Measurements from ENCODE around the gene GABARAP.

The GABARAP gene

DNA sequence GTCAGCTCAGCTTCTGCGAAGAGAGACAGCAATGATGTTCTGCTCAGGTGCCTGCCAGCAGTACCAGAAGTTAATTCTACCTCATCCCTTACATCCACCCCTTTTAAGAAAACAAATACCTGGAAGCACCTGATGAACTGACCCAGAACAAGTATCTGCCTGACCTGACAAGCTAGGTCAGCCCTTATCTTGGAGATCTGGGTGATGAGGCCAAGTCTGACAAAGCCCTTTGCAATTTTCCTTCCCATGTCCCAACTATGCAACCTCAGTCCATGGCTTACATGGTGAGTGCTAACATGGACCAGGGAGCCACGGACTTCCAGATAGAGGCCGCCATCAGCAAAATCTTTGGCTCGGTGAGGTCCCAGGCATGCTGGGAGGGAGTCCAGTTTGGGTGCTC is 18.9 kb downstream of the GABARAP start:
- DNase-seq (ENCODE audit: low read depth in 2 of 2, low spot score in 1 of 2) = no peak

DNA sequence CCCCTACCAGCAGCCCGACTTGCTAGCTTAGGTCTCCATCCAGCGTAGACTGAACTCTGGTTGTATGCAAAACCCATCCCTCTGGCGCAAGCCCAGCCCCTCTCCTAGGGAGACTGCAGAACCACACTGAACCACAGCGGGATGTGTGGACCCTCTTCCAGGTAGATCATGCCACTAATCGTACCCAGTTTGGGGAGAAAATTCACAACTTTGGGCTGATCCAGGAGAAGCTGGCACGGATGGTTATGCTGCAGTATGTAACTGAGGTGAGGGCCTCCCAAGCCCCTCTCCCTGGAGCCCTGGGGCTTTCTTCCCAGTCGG is 19.3 kb downstream of the GABARAP start:
- DNase-seq (ENCODE audit: low read depth in 2 of 2, low spot score in 1 of 2) = no peak

DNA sequence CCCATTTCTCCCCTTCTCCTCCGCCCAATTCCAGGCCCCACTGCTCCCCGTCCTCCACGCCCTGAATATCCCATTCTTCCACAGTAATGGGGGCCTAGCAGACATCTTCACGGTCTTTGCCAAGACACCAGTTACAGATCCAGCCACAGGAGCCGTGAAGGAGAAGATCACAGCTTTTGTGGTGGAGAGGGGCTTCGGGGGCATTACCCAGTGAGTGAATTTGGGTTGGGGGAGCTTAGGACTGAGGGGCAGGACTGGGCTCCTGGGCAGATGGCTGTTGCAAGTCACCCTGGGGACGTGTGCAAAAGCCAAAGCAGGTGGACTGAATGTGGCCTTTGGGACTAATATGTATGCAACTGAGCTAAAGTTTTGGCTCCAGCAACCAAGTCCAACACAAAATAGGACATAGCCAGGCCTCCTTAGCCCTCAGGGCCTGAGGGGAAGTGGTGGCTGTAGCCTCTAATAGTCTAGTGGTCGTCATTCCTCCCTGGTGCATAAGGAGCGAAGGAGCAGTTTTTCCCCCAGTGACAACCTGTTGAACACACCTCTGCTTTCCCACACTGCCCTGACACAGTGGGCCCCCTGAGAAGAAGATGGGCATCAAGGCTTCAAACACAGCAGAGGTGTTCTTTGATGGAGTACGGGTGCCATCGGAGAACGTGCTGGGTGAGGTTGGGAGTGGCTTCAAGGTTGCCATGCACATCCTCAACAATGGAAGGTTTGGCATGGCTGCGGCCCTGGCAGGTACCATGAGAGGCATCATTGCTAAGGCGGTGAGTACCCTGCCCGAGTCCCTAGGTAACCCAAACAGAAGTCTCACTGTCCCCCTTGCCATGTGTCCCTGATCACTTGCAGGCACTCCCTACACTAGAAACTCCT is 19.9 kb downstream of the GABARAP start:
- DNase-seq (ENCODE audit: low read depth in 2 of 2, low spot score in 1 of 2) = no peak

DNA sequence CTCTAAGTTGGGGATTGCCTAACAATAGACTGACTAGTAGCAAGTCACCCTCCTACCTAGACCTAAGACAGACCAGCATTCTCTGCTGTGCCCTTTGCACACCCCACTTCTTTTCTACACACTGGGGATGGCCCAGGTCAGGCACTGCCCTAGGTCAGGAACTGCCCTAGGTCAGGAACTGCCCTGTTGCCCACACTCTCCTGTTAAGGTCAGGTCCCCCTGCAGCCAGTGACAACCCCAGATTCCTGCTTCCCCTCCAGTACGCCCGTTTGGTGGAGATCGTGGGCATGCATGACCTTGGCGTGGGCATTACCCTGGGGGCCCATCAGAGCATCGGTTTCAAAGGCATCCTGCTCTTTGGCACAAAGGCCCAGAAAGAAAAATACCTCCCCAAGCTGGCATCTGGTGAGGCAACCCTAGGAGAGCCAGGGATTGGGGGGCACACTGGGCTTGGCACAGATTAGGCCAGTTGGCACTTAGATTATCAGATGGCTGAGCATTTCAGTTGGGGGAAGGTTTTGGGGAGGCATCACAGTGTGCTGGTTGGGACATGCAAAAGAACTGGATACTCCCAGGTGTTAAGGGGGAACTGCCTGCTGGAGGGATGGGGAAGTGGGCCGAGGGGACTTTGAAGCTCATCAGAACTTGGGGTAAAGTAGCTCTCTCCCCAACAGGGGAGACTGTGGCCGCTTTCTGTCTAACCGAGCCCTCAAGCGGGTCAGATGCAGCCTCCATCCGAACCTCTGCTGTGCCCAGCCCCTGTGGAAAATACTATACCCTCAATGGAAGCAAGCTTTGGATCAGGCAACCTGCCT is 20.8 kb downstream of the GABARAP start:
- DNase-seq (ENCODE audit: low read depth in 2 of 2, low spot score in 1 of 2) = no peak

DNA sequence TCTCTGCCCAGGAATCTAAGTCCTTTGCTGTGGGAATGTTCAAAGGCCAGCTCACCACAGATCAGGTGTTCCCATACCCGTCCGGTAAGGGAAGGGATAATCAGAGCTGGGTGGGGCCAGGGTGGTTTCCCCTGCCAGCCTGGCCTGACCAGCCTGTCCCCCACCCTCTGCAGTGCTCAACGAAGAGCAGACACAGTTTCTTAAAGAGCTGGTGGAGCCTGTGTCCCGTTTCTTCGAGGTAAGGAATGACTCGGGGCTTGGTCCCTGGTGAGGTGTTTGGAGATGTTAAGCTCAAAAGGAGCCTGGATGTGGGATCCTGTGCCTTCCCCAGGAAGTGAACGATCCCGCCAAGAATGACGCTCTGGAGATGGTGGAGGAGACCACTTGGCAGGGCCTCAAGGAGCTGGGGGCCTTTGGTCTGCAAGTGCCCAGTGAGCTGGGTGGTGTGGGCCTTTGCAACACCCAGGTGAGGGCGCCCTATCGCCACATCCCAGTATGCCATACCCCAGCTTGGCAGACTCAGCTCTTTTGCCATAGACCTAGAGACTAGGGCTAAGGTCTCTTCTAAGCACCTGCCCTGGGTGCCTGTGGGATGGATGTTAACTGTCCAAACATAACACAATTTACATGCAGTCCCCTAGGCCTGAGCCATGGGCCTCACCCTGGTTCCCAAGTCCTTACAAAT is 21.5 kb downstream of the GABARAP start:
- DNase-seq (ENCODE audit: low read depth in 2 of 2, low spot score in 1 of 2) = peak in 1 of 2 donors; percentile 26

DNA sequence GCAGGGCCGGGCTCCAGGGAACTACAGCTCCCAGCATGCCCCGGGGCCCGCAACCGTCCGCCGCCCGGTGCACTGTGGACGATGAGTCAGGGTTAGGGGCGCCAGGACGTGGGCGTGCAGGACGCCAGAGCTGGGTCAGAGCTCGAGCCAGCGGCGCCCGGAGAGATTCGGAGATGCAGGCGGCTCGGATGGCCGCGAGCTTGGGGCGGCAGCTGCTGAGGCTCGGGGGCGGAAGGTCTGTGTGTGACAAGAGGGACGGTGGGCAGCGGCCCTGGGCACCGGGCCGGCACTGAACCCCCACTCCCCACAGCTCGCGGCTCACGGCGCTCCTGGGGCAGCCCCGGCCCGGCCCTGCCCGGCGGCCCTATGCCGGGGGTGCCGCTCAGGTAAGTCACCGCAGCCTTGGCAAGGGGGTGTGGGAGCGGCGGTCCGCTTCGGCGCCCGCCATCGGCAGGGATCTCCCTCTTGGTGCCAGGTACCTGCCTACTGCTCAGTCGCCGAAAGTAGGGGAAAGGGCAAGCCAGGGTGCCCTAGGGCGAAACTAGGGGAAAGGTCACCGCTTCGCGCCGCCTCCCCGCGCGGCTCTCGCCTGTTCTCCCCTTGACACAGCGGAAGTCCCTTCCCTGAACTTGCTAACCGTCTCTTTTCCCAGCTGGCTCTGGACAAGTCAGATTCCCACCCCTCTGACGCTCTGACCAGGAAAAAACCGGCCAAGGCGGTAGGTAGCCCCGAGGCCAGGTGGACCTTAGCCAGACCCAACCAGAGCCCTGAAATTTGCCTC is 22.2 kb downstream of the GABARAP start, which contains the start of the genes ACADVL and DLG4:
Gene ACADVL (plus strand): TSS at position 127 of the 781 bp plus-strand sequence. CDS start 47 bp downstream, at position 174.
Gene DLG4 (minus strand): TSS at position 25 of the 781 bp plus-strand sequence.
- peak; percentile 55 to 71 for DNase-seq (ENCODE audit: low read depth in 2 of 2, low spot score in 1 of 2)

DNA sequence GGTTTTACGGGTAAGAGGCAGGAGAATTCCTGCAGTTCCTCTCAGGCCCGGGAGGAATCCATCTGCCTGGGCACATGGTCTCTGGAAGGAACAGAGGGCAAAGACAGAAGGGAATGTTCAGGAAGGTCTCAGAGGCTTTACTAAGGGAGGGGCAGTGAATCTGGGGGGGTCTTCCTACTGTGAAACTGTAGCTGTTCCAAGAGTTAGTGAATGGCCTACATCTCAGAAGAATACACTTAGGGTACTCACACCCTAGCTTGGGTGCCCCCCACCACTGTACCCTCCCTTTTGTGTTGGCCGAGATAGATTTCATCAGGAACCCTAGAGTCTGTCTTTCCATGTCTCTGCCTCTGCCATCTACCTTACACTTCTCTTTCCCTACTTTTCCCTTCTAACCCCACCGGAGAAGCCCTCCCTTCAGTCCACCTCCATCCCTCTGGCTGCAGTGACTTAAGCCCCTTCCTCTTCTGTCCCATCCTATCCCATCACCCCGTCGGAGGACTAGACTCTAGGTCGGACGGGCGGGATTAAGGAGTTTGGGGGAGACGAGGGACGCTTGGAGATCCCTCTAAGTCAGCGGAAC is 22.9 kb downstream of the GABARAP start:
- DNase-seq (ENCODE audit: low read depth in 2 of 2, low spot score in 1 of 2) = no peak

DNA sequence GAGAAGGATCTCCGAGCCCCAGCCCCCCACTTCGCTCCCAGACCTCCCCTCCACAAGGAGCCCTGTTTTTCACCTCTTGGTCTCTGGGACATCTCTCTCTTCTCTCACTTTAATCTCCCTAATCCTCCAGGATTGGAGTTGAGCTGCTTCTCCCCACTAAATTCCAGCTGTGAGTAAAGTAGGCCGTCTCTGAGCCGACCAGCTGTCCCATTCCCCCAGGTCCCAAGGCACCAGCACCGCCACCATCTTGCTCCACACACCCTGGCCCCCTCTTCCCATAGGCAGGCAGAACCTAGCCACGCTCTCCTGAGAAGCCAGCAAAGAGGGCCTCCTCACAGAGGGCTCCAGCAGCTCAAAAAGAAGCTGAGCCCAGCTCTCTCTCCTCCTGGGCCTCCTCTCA is 23.5 kb downstream of the GABARAP start:
- no peak for DNase-seq (ENCODE audit: low read depth in 2 of 2, low spot score in 1 of 2)

DNA sequence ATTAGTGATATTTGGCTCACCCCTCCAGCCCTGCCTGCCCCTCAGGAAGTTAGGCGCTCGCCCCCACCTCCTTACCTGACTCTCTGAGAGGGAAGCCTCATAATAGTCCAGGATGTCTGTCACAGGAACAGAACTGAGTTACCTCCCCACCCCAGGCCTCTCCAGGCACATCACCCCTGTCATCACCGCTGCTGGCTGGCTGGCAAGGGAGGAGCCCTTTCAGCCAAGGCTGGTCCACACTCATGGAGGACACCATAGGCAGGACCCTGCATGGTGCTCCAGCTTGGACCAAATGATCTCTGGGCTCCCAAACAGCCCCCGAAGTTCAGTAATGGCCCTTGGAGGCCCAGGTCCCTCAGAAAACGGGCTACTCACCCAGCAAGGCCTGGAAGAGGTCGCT is 24.1 kb downstream of the GABARAP start:
- no peak for DNase-seq (ENCODE audit: low read depth in 2 of 2, low spot score in 1 of 2)

DNA sequence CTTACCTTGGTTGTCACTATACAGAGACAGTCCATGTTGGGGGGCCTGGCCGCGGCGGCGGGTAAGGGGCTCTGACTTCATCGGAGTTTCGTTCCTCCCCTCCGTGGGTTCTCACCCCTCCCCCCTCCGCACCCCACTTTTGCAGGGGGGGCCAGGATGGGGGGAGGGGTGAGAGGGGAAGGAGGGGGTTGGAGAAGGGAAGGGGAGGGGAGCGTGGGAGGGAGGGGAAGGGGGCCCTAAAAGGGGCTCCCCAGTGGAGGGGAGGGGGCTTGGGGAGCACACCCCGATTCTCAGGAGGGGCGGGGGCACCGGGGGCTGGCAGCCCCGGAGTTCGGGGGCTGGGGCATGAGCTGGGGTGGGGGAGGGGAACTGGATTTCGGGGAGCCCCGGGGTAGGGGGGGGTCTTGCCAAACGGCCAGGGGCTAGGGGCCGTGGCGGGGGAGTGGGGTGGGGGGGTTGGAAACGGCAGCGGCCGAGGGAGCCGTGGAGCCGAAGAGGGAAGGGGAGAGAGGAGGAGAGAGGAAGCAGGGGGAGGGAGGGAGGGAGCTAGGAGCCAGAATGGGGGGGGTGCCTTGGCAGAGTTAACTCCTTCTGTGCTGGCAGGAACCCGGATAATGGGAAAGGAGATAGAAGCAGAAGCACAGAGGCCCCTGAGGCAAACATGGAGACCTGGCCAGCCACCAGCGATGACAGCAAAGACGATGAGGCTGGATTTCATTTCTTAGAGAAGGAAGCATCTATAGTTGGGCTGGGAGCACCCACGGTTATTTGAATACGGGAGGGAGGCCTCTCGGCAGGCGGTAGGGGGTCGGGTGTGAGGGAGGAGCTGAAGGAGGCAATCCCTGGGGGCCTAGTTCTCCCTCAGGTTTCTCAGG is 24.9 kb downstream of the GABARAP start:
- no peak for DNase-seq (ENCODE audit: low read depth in 2 of 2, low spot score in 1 of 2)

DNA sequence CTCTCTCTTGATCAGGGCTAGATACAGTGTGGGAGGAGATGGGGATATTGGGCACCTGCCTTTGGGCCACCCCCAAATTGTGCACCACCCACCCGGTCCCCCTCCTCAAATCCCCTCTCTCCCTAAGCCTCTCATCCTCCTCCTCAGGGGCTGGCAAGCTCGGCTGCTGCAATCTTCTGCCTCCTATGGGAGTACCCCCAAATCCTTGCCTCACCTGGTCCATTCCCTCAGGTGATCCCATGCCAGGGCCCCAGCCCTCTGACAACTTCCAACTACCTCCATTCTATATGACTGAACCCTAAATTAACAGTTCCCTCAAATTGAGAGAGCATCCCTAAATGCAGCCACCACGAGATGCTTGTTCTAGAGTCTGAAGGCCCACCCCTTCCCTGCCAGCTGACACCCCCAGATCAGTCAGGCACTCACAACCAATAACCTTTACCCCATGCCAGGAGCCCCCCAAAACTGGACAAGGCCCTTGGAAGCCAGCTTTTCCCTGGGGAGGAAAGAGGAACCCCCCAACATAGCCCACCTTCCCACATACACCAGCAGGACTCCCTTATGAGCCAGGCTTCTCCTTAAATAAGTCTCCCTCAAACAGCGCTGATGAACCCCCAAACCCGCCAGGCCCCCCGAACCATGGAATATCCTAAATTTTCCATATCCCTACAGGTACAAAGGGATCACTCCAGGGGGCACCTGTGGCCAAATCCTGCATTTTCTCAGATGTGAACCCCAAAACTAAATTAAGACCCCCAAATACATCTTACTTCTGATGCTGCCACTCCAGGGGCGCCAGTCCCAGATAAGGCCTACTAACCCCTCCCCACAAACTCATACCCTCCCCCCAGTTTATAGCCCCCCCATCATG is 25.8 kb downstream of the GABARAP start:
- DNase-seq (ENCODE audit: low read depth in 2 of 2, low spot score in 1 of 2) = no peak

DNA sequence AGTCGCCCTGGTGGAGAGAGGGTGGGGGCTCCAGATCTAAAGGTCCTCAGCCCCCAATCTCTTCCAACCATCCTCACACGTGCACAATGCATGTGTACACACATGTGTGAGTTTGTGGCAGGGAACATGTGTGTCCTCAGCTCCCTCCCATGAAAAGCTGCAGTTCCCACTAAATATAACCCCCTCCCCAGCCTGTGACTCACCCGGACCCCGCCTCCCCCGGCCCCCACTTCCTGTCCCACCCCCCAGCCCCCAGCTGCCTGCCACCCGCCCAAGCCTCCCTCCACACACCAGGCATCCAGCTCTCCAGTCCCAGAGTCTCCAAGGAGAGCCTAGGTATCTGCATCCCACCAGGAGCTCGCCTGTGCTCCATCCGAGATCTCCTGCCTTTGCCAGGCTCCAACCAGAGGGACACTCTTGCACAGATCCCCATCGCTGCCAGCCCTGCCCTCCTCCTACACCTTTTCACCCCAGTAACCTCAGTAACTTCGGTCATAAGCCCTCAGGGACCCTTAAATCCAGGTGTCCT is 26.5 kb downstream of the GABARAP start:
- no peak for DNase-seq (ENCODE audit: low read depth in 2 of 2, low spot score in 1 of 2)

DNA sequence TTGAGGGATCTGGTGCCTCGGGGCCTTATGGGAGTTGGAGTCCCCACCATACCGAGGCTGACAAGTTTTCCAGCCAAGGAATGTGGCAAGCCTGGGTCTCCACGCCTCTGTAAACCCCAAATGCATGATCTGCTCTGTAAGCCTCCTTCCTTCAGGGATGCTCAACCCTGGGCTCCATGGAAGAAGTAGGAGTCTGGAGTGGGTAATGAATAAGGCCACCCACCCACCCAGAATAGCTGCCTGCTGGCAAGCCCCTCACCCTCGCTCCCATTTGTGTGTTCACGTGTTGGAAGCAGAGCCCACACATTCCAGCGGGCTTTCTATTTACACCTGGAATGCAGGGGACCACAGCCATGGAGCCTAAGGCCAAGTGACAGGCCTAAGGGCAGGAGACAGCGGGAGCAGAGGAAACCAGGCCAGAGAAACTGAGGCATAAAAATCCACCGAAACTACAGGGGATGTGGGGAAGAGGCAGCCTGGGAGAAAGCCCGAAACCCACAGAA is 27.1 kb downstream of the GABARAP start:
- no peak for DNase-seq (ENCODE audit: low read depth in 2 of 2, low spot score in 1 of 2)

DNA sequence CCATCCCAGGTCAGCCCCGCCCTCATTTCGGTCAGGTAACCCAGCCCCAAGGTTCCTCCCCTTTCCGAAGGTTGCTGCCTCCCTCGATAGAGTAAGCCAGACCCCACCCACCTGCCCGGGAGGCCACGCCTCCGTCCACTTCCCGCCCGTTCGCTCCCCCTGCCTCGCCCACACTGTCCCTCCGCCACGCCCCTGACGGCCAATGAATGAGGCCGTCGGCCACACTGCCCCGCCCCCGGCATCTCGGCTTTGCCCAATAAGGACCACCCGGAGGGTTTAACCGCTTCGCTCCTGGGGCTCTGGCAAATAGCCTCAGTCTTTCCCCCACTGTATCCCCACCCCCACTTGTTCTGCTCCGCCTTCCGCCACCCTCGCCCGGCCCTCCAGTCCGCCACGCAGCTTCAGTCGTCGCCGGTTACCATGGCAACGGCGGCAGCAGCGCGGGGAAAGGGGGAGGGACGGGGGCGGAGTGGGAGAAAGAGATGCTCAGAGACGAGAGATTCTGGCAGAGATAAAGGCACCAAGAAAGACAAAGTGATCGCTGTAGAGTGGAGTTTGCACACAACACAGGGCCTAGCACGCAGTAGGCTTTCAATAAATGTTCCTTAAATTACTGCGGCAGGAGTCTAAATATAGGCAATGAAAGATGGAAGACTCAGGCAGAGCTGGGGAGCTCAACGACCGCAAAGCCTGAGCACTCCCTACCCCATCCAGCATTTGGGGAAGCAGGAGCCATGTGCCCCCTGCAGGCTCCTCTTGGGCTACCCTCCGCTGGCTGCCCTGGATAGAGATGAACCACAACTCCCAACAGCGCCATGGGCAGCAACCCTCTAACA is 27.7 kb downstream of the GABARAP start:
- peak; percentile 97 for DNase-seq (ENCODE audit: low read depth in 2 of 2, low spot score in 1 of 2)

DNA sequence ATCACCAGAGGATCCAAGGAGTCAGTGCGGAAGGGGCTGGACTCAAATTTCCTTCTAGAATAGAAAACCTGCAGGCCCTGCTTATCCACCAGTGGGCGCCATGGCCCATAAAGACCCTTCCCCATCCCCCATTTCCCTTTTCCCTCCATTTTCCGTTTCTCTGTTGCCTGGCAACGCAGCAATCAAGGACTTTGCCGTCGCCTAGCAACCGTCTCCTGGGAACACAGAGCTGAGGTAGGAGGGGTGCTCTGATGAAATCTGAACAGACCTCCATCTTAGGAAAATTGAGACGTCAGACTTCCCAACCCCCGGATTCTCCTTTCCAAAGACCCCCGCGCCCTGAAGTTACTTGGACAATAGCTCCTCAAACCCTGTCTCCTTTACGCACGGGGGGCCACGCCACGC is 28.4 kb downstream of the GABARAP start:
- DNase-seq (ENCODE audit: low read depth in 2 of 2, low spot score in 1 of 2) = no peak

DNA sequence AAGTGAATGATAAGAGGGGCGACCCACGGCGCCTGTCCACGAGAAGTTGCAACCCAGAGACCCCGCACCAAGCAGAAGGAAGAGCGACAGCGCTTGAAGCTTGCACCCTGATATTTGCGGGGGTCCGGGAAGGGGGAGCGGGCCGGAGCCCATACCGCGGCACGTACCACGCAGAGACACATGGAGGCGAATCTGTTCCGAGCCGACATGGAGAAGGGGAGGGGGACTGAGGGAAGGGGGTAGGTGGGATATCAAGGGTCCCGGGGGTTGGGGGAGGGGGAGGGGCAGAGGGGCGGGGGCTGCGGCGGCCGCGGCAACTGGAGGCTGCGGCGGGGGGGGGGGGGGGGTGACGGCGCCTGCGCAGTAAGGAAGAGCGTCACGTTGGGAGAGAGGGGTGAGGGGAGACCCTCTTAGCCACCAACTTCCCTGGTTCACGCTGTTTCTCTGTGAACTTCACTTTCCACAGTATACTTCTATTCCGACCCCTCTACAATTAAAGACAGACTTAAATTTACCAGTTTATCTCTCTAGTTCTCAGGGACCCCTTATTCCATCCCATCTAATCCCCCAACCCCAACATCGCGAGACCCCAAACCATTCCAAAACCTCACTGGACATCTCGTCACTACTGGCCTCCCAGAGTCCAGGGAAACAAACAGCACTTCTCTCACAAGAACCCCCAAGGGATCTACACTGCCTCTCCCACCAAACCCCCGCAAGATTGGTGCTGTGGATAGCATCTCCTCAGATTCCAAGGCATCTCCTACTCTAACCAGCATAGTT is 30.6 kb downstream of the GABARAP start:
- no peak for DNase-seq (ENCODE audit: low read depth in 2 of 2, low spot score in 1 of 2)
